ENCODE data around the gene RPS6KA4.

- no peak for TF ChIP-seq ZNF274 (CRISPR knock-in tag; IDR thresholded peaks at IDR 0.05)
- TF ChIP-seq CTCF (CRISPR knock-in tag; IDR thresholded peaks at IDR 0.05): no peak
- TF ChIP-seq STAT5B (CRISPR knock-in tag; IDR thresholded peaks at IDR 0.05): no peak
- no peak for TF ChIP-seq TAF1 (CRISPR knock-in tag; IDR thresholded peaks at IDR 0.05)
Measured at GRCh38 chr11:64322925-64323260, 36.1 kb upstream of the RPS6KA4 start.
